Stimulated activated naive CD4-positive, alpha-beta T cell treated with Interleukin-2 at 50 U/mL for 16 hours (primary cell): ENCODE data around the gene NENF.

Source experiments
- DNase-seq: peaks from one replicate; lab custom pipeline; 2025; lab: John Stamatoyannopoulos, UW

NENF gene

GRCh38 chr1:212431644-212432043 is 1.1 kb upstream of the NENF start:
- no peak for DNase-seq

GRCh38 chr1:212432272-212432660 is 454 bp upstream of the NENF start:
- no peak for DNase-seq

GRCh38 chr1:212433577-212434462 is 1.1 kb downstream of the NENF start:
- DNase-seq = no peak

GRCh38 chr1:212434992-212435391 is 2.3 kb downstream of the NENF start:
- DNase-seq = no peak

GRCh38 chr1:212437179-212437798 is 4.6 kb downstream of the NENF start:
- DNase-seq = no peak

- no peak for DNase-seq
These were observed 6.1 kb downstream of the NENF start for GRCh38 chr1:212438831-212439237.

- DNase-seq = no peak
These were observed 7.7 kb downstream of the NENF start for GRCh38 chr1:212440419-212440818.

- DNase-seq = no peak
These were observed 9.7 kb downstream of the NENF start for GRCh38 chr1:212442408-212442807.

GRCh38 chr1:212446333-212446732 is 13.6 kb downstream of the NENF start:
- no peak for DNase-seq

GRCh38 chr1:212447478-212447877 is 14.8 kb downstream of the NENF start:
- DNase-seq = no peak

- no peak for DNase-seq
These were observed 17.7 kb downstream of the NENF start for GRCh38 chr1:212450331-212450881.

GRCh38 chr1:212451416-212452322 is 18.9 kb downstream of the NENF start:
- no peak for DNase-seq

GRCh38 chr1:212452323-212453155 is 19.8 kb downstream of the NENF start:
- no peak for DNase-seq

GRCh38 chr1:212453156-212453857 is 20.6 kb downstream of the NENF start:
- DNase-seq = no peak

- no peak for DNase-seq
These were observed 22.0 kb downstream of the NENF start for GRCh38 chr1:212454741-212455140.

GRCh38 chr1:212455401-212455800 is 22.7 kb downstream of the NENF start:
- no peak for DNase-seq

GRCh38 chr1:212455803-212456528 is 23.2 kb downstream of the NENF start:
- DNase-seq = peak; percentile 74

GRCh38 chr1:212457740-212458338 is 25.1 kb downstream of the NENF start:
- DNase-seq = peak; percentile 39

GRCh38 chr1:212458817-212459216 is 26.1 kb downstream of the NENF start:
- DNase-seq = no peak
